HepG2 (cell line): ENCODE results near the gene JTB. TPM values are rescaled to one million over a fixed set of nuclear protein-coding genes. Genes with fewer than 3 reads are reported as not detected.

Source experiments
- CREB3 ChIP-seq: sonication (generic); formaldehyde crosslinking; IDR thresholded peaks from 2 replicates; pipeline ENCODE4 v1.5.0; 2020; ENCODE audit warnings: missing genetic modification reagents
- DBP ChIP-seq: sonication (generic); formaldehyde crosslinking; IDR thresholded peaks from 2 replicates; pipeline ENCODE4 v1.4.0; 2020; ENCODE audit warnings: missing genetic modification reagents; ENCODE audit errors: not compliant biosample characterization
- DMAP1 ChIP-seq: IDR thresholded peaks from 2 replicates; pipeline ENCODE4 v1.6.1; 2016
- FOXM1 ChIP-seq: sonication (generic); formaldehyde crosslinking; IDR thresholded peaks from 2 replicates; pipeline ENCODE4 v1.5.0; 2020; ENCODE audit warnings: missing genetic modification reagents
- HNRNPL ChIP-seq: fragments of 200-400 bp; formaldehyde crosslinking; IDR thresholded peaks from 2 replicates; pipeline ENCODE4 v1.6.1; 2017; ENCODE audit warnings: mild to moderate bottlenecking, low read depth, low read length
- HOXA5 ChIP-seq: sonication (generic); formaldehyde crosslinking; IDR thresholded peaks from 2 replicates; pipeline ENCODE4 v1.4.0; 2020; ENCODE audit warnings: missing genetic modification reagents
- ISL2 ChIP-seq: sonication (generic); formaldehyde crosslinking; IDR thresholded peaks from 2 replicates; pipeline ENCODE4 v1.5.0; 2020; ENCODE audit warnings: missing genetic modification reagents
- KMT2B ChIP-seq: IDR thresholded peaks from 2 replicates; pipeline ENCODE4 v1.6.1; 2016; ENCODE audit warnings: missing genetic modification reagents, missing compliant biosample characterization
- PBX2 ChIP-seq: IDR thresholded peaks from 2 replicates; pipeline ENCODE4 v1.6.1; 2016; ENCODE audit warnings: control low read depth
- POLR2AphosphoS5 ChIP-seq: IDR thresholded peaks from 2 replicates; pipeline ENCODE4 v1.6.1; 2012; ENCODE audit warnings: low read depth, low read length
- STAT5B ChIP-seq: sonication (generic); formaldehyde crosslinking; IDR thresholded peaks from 2 replicates; pipeline ENCODE4 v1.4.0; 2020; ENCODE audit warnings: missing genetic modification reagents
- THAP11 ChIP-seq: IDR thresholded peaks from 2 replicates; pipeline ENCODE4 v1.6.1; 2016; ENCODE audit warnings: missing biosample characterization, missing genetic modification reagents
- ZHX1 ChIP-seq: sonication (generic); formaldehyde crosslinking; IDR thresholded peaks from 2 replicates; pipeline ENCODE4 v1.8.1; 2022; ENCODE audit warnings: low read depth, mild to moderate bottlenecking, missing genetic modification reagents
- ZNF552 ChIP-seq: sonication (generic); formaldehyde crosslinking; IDR thresholded peaks from 2 replicates; pipeline ENCODE4 v1.9.0; 2022; ENCODE audit warnings: missing genetic modification reagents, mild to moderate bottlenecking, borderline replicate concordance
- ZNF556 ChIP-seq: sonication (generic); formaldehyde crosslinking; IDR thresholded peaks from 2 replicates; pipeline ENCODE4 v1.4.0; 2020; ENCODE audit warnings: mild to moderate bottlenecking, missing genetic modification reagents, borderline replicate concordance
- polyA plus RNA-seq, 8 experiments: library from polyadenylated mRNA; depleted of rRNA in 3 of 8; stranded (reverse) in 7 of 8; unstranded in 1 of 8; fragments of >200 nt; fragmentation: Illumina TruSeq in 4 of 8; extraction: Trizol in 4 of 8; gene quantifications; 2 replicates each; pipeline versions ENCODE4 v1.2.1 to v1.2.3, GENCODE V29; 2011 to 2016; ENCODE audit warnings: low read depth in 4 of 8, missing spikeins in 1 of 8, mixed read lengths in 1 of 8; ENCODE audit not compliant: insufficient read depth in 1 of 8
- total RNA-seq, 5 experiments: library from RNA; depleted of rRNA; stranded (reverse); fragments of >200 nt; fragmentation: Illumina TruSeq; extraction: Trizol; gene quantifications; 2 replicates each; pipeline ENCODE4 v1.2.3, GENCODE V29; 2016; ENCODE audit warnings: low read depth in 1 of 5
- TF ChIP-seq, protein P1 (sequence below): sonication (generic); formaldehyde crosslinking; IDR thresholded peaks from 2 replicates; pipeline ENCODE4 v1.4.0; 2020; ENCODE audit warnings: missing genetic modification reagents, mild to moderate bottlenecking, borderline replicate concordance
- TF ChIP-seq, protein P2 (sequence below): sonication (generic); formaldehyde crosslinking; IDR thresholded peaks from 2 replicates; pipeline ENCODE4 v1.4.0; 2020; ENCODE audit warnings: mild to moderate bottlenecking, missing genetic modification reagents
- TF ChIP-seq, protein P3 (sequence below): sonication (generic); formaldehyde crosslinking; IDR thresholded peaks from 2 replicates; pipeline ENCODE4 v1.4.0; 2020; ENCODE audit warnings: missing genetic modification reagents

Gene JTB
- total and polyA plus RNA-seq, 2 of the 13 experiments (the other 11 are each of a cell fraction or from before 2014, with no cell fraction given), result 96.7 to 99.2 TPM

GRCh38 chr1:153953859-153954365 lies 23.6 kb downstream of the JTB start (continued):
- TF ChIP-seq, protein P1, sequence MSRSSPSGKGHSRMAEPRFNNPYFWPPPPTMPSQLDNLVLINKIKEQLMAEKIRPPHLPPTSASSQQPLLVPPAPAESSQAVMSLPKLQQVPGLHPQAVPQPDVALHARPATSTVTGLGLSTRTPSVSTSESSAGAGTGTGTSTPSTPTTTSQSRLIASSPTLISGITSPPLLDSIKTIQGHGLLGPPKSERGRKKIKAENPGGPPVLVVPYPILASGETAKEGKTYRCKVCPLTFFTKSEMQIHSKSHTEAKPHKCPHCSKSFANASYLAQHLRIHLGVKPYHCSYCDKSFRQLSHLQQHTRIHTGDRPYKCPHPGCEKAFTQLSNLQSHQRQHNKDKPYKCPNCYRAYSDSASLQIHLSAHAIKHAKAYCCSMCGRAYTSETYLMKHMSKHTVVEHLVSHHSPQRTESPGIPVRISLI (CRISPR knock-in tag), result no peak
- TF ChIP-seq FOXM1 (CRISPR knock-in tag) (no peak), PBX2 (CRISPR knock-in tag) (no peak), CREB3 (no peak), ISL2 (CRISPR knock-in tag) (no peak), DMAP1 (CRISPR knock-in tag) (0 out of 2 replicates have a peak, but pooled peaks have one; percentile 48), DBP (CRISPR knock-in tag) (no peak), ZHX1 (CRISPR knock-in tag) (no peak), ZNF556 (CRISPR knock-in tag) (peak; percentile 49; the same call in 1 of the 2 replicates), POLR2AphosphoS5 (0 out of 2 replicates have a peak, but pooled peaks have one; percentile 18), HNRNPL (no peak), THAP11 (CRISPR knock-in tag) (peak; percentile 80), KMT2B (0 out of 2 replicates have a peak, but pooled peaks have one; percentile 52), ZNF552 (no peak), STAT5B (no peak), HOXA5 (CRISPR knock-in tag) (no peak)
- TF ChIP-seq, protein P2, sequence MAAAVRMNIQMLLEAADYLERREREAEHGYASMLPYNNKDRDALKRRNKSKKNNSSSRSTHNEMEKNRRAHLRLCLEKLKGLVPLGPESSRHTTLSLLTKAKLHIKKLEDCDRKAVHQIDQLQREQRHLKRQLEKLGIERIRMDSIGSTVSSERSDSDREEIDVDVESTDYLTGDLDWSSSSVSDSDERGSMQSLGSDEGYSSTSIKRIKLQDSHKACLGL (CRISPR knock-in tag), result no peak
- TF ChIP-seq, protein P3, sequence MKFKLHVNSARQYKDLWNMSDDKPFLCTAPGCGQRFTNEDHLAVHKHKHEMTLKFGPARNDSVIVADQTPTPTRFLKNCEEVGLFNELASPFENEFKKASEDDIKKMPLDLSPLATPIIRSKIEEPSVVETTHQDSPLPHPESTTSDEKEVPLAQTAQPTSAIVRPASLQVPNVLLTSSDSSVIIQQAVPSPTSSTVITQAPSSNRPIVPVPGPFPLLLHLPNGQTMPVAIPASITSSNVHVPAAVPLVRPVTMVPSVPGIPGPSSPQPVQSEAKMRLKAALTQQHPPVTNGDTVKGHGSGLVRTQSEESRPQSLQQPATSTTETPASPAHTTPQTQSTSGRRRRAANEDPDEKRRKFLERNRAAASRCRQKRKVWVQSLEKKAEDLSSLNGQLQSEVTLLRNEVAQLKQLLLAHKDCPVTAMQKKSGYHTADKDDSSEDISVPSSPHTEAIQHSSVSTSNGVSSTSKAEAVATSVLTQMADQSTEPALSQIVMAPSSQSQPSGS (CRISPR knock-in tag), result peak; percentile 49; the same call in 1 of the 2 replicates
